ENCODE measurements around the gene SCG5. TPM values are rescaled to one million over a fixed set of nuclear protein-coding genes. Genes with fewer than 3 reads are reported as not detected.

SCG5 gene
- total and polyA plus RNA-seq, 2 of the 13 experiments (the other 11 are each of a cell fraction or from before 2014, with no cell fraction given), result 2.3 to 3.5 TPM

GRCh38 chr15:32718227-32718820 is 76.8 kb downstream of the SCG5 start (continued):
- TF ChIP-seq MEIS1 (CRISPR knock-in tag; IDR thresholded peaks at IDR 0.05; ENCODE audit: borderline replicate concordance) (no peak), ZNF800 (CRISPR knock-in tag; IDR thresholded peaks at IDR 0.05) (peak; percentile 96), ZFP91 (CRISPR knock-in tag; IDR thresholded peaks at IDR 0.05; ENCODE audit: borderline replicate concordance) (0 out of 2 replicates have a peak, but pooled peaks have one; percentile 29), HNRNPL (IDR thresholded peaks at IDR 0.05; ENCODE audit: low read depth, low read length) (peak; percentile 75), SALL1 (CRISPR knock-in tag; IDR thresholded peaks at IDR 0.05) (0 out of 2 replicates have a peak, but pooled peaks have one; percentile 20), ZBTB38 (CRISPR knock-in tag; IDR thresholded peaks at IDR 0.05) (0 out of 2 replicates have a peak, but pooled peaks have one; percentile 17), ZMYM2 (CRISPR knock-in tag; IDR thresholded peaks at IDR 0.05) (0 out of 2 replicates have a peak, but pooled peaks have one; percentile 49), PRDM10 (CRISPR knock-in tag; IDR thresholded peaks at IDR 0.05; ENCODE audit: low read depth) (no peak), PHF21A (CRISPR knock-in tag; IDR thresholded peaks at IDR 0.05) (peak; percentile 21; the same call in 1 of the 2 replicates), ZNF350 (CRISPR knock-in tag; IDR thresholded peaks at IDR 0.05; ENCODE audit: borderline replicate concordance, low read depth) (0 out of 2 replicates have a peak, but pooled peaks have one; percentile 31), TFDP1 (CRISPR knock-in tag; IDR thresholded peaks at IDR 0.05; ENCODE audit: borderline replicate concordance) (peak; percentile 18; the same call in 1 of the 2 replicates), MBNL3 (CRISPR knock-in tag; conservative IDR thresholded peaks at IDR 0.05) (no peak), TFDP2 (CRISPR knock-in tag; IDR thresholded peaks at IDR 0.05) (0 out of 2 replicates have a peak, but pooled peaks have one; percentile 22), ZNF777 (CRISPR knock-in tag; IDR thresholded peaks at IDR 0.05) (no peak; the same call in 1 of the 2 replicates), EZH2 (conservative IDR thresholded peaks at IDR 0.05; ENCODE audit: low read depth, low read length) (peak; percentile 86), MYPOP (CRISPR knock-in tag; IDR thresholded peaks at IDR 0.05) (peak; percentile 45; the same call in 1 of the 2 replicates), RNF2 (conservative IDR thresholded peaks at IDR 0.05; ENCODE audit: low read depth) (0 out of 2 replicates have a peak, but pooled peaks have one; percentile 20)
